Breast epithelium (tissue), 3 donors: Measurements from ENCODE around the gene TLX1.

Source experiments
- POLR2A ChIP-seq: fragments of 450-650 bp; IDR thresholded peaks from one replicate; pipeline ENCODE4 v1.6.1; 2016; ENCODE audit warnings: antibody characterized with exemption, mild to moderate bottlenecking, moderate library complexity
- POLR2AphosphoS5 ChIP-seq, 3 donors: sonication (generic); formaldehyde crosslinking; IDR thresholded peaks; one replicate each; pipeline ENCODE4 v1.6.1; 2017; ENCODE audit warnings: antibody characterized with exemption in 3 of 3
- TF ChIP-seq, protein P1 (sequence below), 3 donors: fragments of 450-650 bp; IDR thresholded peaks; one replicate each; pipeline ENCODE4 v1.5.1; 2016 to 2017; ENCODE audit warnings: antibody characterized with exemption in 3 of 3, mild to moderate bottlenecking in 3 of 3, moderate library complexity in 3 of 3

DNA sequence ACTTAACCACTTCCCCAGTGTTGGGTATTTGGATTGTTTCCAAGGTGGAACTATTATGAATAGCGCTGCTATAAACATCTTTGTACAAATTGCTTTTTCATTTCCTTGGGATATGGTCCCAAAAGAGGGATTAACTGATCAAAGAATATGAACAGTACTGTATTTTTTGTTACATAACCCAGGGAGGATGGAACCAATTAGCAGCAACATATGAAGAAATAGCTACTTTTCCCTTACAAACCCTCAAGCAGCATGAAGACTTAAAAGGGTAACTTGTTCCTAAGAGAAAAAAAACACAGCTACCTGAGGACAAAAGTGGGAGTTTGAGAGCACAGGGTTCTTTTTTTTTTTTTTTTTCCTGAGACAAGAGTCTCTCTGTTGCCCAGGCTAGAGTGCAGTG lies 13.1 kb upstream of the TLX1 start:
- TF ChIP-seq, protein P1, sequence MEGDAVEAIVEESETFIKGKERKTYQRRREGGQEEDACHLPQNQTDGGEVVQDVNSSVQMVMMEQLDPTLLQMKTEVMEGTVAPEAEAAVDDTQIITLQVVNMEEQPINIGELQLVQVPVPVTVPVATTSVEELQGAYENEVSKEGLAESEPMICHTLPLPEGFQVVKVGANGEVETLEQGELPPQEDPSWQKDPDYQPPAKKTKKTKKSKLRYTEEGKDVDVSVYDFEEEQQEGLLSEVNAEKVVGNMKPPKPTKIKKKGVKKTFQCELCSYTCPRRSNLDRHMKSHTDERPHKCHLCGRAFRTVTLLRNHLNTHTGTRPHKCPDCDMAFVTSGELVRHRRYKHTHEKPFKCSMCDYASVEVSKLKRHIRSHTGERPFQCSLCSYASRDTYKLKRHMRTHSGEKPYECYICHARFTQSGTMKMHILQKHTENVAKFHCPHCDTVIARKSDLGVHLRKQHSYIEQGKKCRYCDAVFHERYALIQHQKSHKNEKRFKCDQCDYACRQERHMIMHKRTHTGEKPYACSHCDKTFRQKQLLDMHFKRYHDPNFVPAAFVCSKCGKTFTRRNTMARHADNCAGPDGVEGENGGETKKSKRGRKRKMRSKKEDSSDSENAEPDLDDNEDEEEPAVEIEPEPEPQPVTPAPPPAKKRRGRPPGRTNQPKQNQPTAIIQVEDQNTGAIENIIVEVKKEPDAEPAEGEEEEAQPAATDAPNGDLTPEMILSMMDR (IDR thresholded peaks at IDR 0.05): no peak
- no peak for TF ChIP-seq POLR2A
- no peak for TF ChIP-seq POLR2AphosphoS5 (IDR thresholded peaks at IDR 0.05)
